ENCODE results near the gene SLC1A7. TPM values are rescaled to one million over a fixed set of nuclear protein-coding genes. Genes with fewer than 3 reads are reported as not detected.

The SLC1A7 gene
- total RNA-seq (2022; extraction: Qiagen RNA extraction): not detected in 5 replicates

GRCh38 chr1:53142226-53142853, at the start of gene SLC1A7:
Gene SLC1A7 (minus strand): TSS chr1:53142638. CDS start chr1:53142449, 189 bp downstream.

GRCh38 chr1:53061859-53062707, 80.4 kb downstream of the SLC1A7 start, which contains the start of gene PODN:
Gene PODN (plus strand): TSS chr1:53062213. CDS start chr1:53069856, 7,643 bp downstream.

Other genes with a start within 250 kb of the SLC1A7 start
- gene ECHDC2, start 220.9 kb downstream of the SLC1A7 start, total RNA-seq (2022; extraction: Qiagen RNA extraction): 9.6 to 12.5 TPM (median 10.4 TPM) in 5 replicates
- 48.4 to 65.7 TPM (median 50.0 TPM) in 5 replicates for gene SCP2, start 215.4 kb downstream of the SLC1A7 start, total RNA-seq (2022; extraction: Qiagen RNA extraction)
- gene PODN, start 80.4 kb downstream of the SLC1A7 start, total RNA-seq (2022; extraction: Qiagen RNA extraction): not detected in 5 replicates
- gene CPT2, start 54.2 kb upstream of the SLC1A7 start, total RNA-seq (2022; extraction: Qiagen RNA extraction): 8.2 to 9.9 TPM (median 9.4 TPM) in 5 replicates
- gene CZIB, start 78.0 kb upstream of the SLC1A7 start, total RNA-seq (2022; extraction: Qiagen RNA extraction): 27.1 to 31.7 TPM (median 31.4 TPM) in 5 replicates
- 61.4 to 97.6 TPM (median 64.4 TPM) in 5 replicates for gene MAGOH, start 95.9 kb upstream of the SLC1A7 start, total RNA-seq (2022; extraction: Qiagen RNA extraction)
- gene LRP8, start 185.4 kb upstream of the SLC1A7 start, total RNA-seq (2022; extraction: Qiagen RNA extraction): 32.8 to 42.4 TPM (median 38.9 TPM) in 5 replicates

Data from A549 treated with Mapracorat at 1 μM for 4 hours (cell line).